Right lobe of liver (tissue), 6 donors: ENCODE measurements around the gene GGACT. TPM values are rescaled to one million over a fixed set of nuclear protein-coding genes. Genes with fewer than 3 reads are reported as not detected.

ENCODE experiments used
- ATAC-seq, 4 donors: fragments of 200-7000 bp; cut with Tn5 transposase; one replicate each; pipeline ENCODE4 v1.9.1; 2020; ENCODE audit warnings: mild to moderate bottlenecking in 4 of 4, moderate library complexity in 4 of 4
- DNase-seq, 3 donors: peaks; one replicate each; pipeline ENCODE4 v3.0.0-alpha.2; 2020
- H3K27ac ChIP-seq, 3 donors: fragments of 200-600 bp; one replicate each; pipeline ENCODE4 v1.8.0; 2022
- H3K27me3 ChIP-seq, 2 donors: fragments of 200-600 bp; one replicate each; pipeline ENCODE4 v1.8.0; 2022
- H3K36me3 ChIP-seq, 4 donors: fragments of 200-600 bp; sonication (generic) in 1 of 4; one replicate each; pipeline versions ENCODE4 v1.5.1 to v1.8.0; 2017 to 2022; ENCODE audit warnings: control low read depth in 1 of 4
- H3K4me1 ChIP-seq, 4 donors: fragments of 200-600 bp; sonication (generic) in 1 of 4; one replicate each; pipeline versions ENCODE4 v1.5.1 to v1.8.0; 2017 to 2022; ENCODE audit warnings: control low read depth in 1 of 4
- H3K4me3 ChIP-seq, 3 donors: fragments of 200-600 bp; one replicate each; pipeline ENCODE4 v1.8.0; 2022
- H3K9me3 ChIP-seq, 4 donors: fragments of 200-600 bp; sonication (generic) in 1 of 4; one replicate each; pipeline versions ENCODE4 v1.5.1 to v1.8.0; 2017 to 2022; ENCODE audit warnings: control low read depth in 1 of 4
- CTCF ChIP-seq, 4 donors: fragments of 200-600 bp in 3 of 4; fragments of 450-650 bp in 1 of 4; IDR thresholded peaks; one replicate each; pipeline versions ENCODE4 v1.5.1 to v1.8.0; 2016 to 2022; ENCODE audit warnings: antibody characterized with exemption in 4 of 4, mild to moderate bottlenecking in 2 of 4
- POLR2A ChIP-seq: fragments of 450-650 bp; IDR thresholded peaks from one replicate; pipeline ENCODE4 v1.6.1; 2017; ENCODE audit warnings: antibody characterized with exemption, mild to moderate bottlenecking
- WGBS: methylation state at CpG from one replicate; pipeline ENCODE4 v1.1.6; 2018; ENCODE audit warnings: low coverage, low lambda C conversion rate; ENCODE audit not compliant: insufficient coverage; ENCODE audit errors: missing lambda C conversion rate; 5-methylcytosine and 5-hydroxymethylcytosine counted together
- intact Hi-C, 2 donors: fragments of 100-400 bp; cut with DNase I; formaldehyde crosslinking; loops; one replicate each; pipeline versions ENCODE4 v1.11.2 to v1.14.1; 2022
- total RNA-seq, 6 experiments: library from RNA; depleted of rRNA in 2 of 6; stranded (reverse); fragments of >200 nt in 2 of 6; fragmentation: NEBNext Ultra II Directional in 3 of 6; extraction: Animal tissue kit (Norgen Biotek cat#: 25700) in 3 of 6; gene quantifications; one replicate each; pipeline versions ENCODE4 v1.1.0 to v1.2.4, GENCODE V29; 2016 to 2023
- donor health status: DM: no; HTN: yes; CAD: no.
- donor health status: DM: no; HTN: no; CAD: no.
- donor health status: DM: no; HTN: no; CAD: no.
- donor health status: DM: no; HTN: yes; CAD: no.
- donor health status: DM: no; HTN: yes; CAD: no.

GGACT gene
- total RNA-seq, 6 experiments from 2014 or later: 4.7 to 9.0 (median 5.9) TPM

DNA sequence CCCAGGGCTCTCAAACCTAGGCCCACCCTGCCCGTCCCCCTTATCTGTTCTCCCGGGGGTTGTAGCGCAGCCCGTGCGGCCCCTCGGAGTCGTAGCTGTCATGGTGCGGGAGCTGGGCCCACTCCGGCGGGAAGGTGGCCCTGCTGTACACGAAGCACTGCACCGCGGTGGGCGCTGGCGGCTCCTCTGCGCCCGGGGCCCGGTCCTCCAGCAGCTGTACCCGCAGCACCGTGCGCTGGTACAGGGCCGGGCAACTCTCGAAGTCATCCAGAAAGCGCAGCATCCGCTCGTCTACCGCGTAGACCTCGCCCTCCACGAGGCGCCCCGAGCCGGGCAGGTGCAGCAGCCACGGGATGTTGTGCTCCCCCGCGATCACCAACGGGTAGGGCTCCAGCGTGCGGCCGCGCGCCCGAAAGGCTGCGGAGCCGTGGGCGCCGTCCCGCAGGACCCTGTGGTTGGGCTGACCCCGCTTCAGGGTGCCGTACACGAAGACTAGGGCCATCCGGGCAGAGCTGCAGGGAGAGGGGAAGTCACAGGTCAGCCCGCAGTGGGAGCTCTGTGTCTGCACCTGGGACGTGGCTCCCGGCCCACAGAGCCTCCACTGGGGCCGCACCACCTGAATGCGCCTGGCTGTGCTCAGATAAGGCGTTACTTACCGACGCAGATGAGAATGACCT lies 56.4 kb downstream of the GGACT start:
- peaks cover 0 to 34% (median 16%) of the 10 kb centered on the region in 4 donors for H3K4me1 ChIP-seq
- no peak overlapping the region for H3K4me3 ChIP-seq
- H3K27me3 ChIP-seq: no peaks in the 10 kb centered on the region
- peak in 1 of 3 donors; percentile 42 for DNase-seq
- WGBS: 73% methylated on average over 4 of the region's 60 CpGs
- ATAC-seq: no peak
- no peaks in the 10 kb centered on the region for H3K9me3 ChIP-seq
- peaks cover 0 to 12% (median 3%) of the 10 kb centered on the region in 4 donors for H3K36me3 ChIP-seq
- H3K27ac ChIP-seq: peak overlapping the region in 1 of 3 donors; percentile 64
- TF ChIP-seq POLR2A: no peak
- no peak for TF ChIP-seq CTCF (IDR thresholded peaks at IDR 0.05)
- intact Hi-C loops: no loop called here

DNA sequence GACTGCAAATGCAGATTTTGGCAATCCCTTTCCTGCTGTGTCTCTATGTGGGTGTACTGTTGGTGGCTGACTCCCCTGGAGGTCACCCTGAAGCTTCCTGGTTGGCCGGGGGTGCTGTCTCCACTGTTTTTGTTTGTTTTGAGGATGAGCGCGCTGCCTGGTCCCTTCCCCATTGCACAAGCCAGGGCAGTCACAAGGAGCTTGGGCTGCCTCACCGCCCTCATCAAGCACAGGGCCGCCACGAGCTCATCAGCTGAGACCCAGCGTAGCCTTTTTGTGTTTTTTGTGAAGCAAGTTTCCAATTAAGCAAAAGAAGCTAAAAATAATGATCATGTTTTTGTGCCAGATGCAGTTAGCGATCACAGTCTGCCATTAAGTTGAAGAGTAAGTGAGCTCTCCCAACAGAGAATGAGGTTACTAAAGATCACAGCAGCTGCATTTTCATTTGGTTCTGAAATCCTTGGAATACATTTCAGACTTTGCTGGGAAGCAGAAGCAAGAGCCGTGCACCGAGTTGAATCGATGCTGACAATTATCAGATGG lies 57.8 kb downstream of the GGACT start:
- no peak overlapping the region for H3K4me3 ChIP-seq
- peaks cover 0 to 12% (median 6%) of the 10 kb centered on the region in 4 donors for H3K36me3 ChIP-seq
- peaks cover 0 to 35% (median 18%) of the 10 kb centered on the region in 4 donors for H3K4me1 ChIP-seq
- no peak for TF ChIP-seq POLR2A
- TF ChIP-seq CTCF (IDR thresholded peaks at IDR 0.05): no peak
- ATAC-seq (peak; percentile 35 to 52 (median 52)), DNase-seq (peak; percentile 54 to 80 (median 62))
- intact Hi-C loops: no loop called here
- H3K27me3 ChIP-seq: no peaks in the 10 kb centered on the region
- whole genome bisulfite sequencing: 30% methylated on average over 11 of the region's 11 CpGs
- H3K9me3 ChIP-seq: no peaks in the 10 kb centered on the region
- H3K27ac ChIP-seq: peak overlapping the region in 2 of 3 donors; percentile 24 to 40

DNA sequence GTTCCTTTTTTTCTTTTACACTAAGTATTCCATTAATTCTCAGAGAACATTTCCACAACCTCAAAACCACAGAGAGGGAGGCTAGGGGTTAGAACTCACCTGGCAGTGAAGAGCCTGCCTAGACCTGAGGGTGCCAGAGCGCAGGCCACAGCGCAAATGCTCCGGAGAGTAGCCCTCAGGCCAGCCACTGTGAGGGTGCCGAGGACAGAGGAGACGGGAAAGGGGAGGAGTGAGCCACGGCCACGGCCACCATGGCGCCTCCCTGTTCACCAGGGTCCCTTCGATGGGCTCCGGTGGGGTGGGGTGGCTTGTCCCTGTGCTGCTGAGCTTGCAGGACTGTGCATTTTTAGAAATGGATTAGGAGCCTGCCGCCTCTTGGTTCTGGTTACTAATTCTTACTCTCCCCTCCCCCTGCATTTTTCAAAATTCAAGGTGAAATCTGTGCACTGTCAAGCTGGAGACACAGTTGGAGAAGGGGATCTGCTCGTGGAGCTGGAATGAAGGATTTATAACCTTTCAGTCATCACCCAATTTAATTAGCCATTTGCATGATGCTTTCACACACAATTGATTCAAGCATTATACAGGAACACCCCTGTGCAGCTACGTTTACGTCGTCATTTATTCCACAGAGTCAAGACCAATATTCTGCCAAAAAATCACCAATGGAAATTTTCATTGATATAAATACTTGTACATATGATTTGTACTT lies 58.8 kb downstream of the GGACT start:
- H3K4me1 ChIP-seq: peaks cover 0 to 43% (median 21%) of the 10 kb centered on the region in 4 donors
- H3K4me3 ChIP-seq: no peak overlapping the region
- peak overlapping the region in 1 of 3 donors; percentile 14 for H3K27ac ChIP-seq
- intact Hi-C loops: no loop called here
- no peaks in the 10 kb centered on the region for H3K27me3 ChIP-seq
- TF ChIP-seq CTCF (IDR thresholded peaks at IDR 0.05) (no peak), POLR2A (no peak)
- ATAC-seq: no peak
- DNase-seq: no peak
- WGBS: 95% methylated on average over 6 of the region's 15 CpGs
- no peaks in the 10 kb centered on the region for H3K9me3 ChIP-seq
- H3K36me3 ChIP-seq: peaks cover 0 to 12% (median 6%) of the 10 kb centered on the region in 4 donors

DNA sequence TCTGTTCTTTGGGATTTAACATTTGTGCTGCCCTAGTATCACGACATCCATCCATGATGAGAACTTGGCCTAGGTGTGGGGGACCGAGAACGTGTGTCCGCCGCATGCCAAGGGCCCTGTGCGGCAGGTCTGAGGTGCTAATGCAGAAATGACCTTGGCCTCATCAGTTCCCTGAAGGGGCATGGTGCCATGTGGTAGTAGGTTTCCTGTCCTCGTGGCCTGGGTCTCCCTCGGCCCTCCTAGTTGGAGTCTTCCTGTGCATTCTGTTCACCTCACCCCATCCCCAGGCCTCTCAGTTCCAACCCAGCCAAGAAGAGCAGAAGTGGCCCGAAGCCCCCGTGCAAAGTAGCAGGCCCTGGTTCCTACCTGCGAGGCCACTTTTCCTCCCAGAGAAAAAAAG lies 59.8 kb downstream of the GGACT start:
- peaks cover 0 to 12% (median 6%) of the 10 kb centered on the region in 4 donors for H3K36me3 ChIP-seq
- DNase-seq (peak in 1 of 3 donors; percentile 30), ATAC-seq (no peak)
- TF ChIP-seq CTCF (IDR thresholded peaks at IDR 0.05) (no peak), POLR2A (no peak)
- H3K4me3 ChIP-seq: no peak overlapping the region
- no peaks in the 10 kb centered on the region for H3K27me3 ChIP-seq
- intact Hi-C loops: no loop called here
- WGBS: 97% methylated on average over 7 of the region's 11 CpGs
- H3K9me3 ChIP-seq: no peaks in the 10 kb centered on the region
- peaks cover 0 to 47% (median 20%) of the 10 kb centered on the region in 4 donors for H3K4me1 ChIP-seq
- no peak overlapping the region for H3K27ac ChIP-seq
